ENCODE measurements around the gene ZNF333. TPM values are rescaled to one million over a fixed set of nuclear protein-coding genes. Genes with fewer than 3 reads are reported as not detected.
"Not testable (repeated sequence)": the region's sequence is repeated elsewhere in the genome, so short reads cannot be mapped to it uniquely, and the experiment has no call there.

ZNF333 gene
- total and polyA plus RNA-seq, 2 of the 4 experiments (the other 2 are of a cell fraction), result 9.8 to 15.1 TPM

DNA sequence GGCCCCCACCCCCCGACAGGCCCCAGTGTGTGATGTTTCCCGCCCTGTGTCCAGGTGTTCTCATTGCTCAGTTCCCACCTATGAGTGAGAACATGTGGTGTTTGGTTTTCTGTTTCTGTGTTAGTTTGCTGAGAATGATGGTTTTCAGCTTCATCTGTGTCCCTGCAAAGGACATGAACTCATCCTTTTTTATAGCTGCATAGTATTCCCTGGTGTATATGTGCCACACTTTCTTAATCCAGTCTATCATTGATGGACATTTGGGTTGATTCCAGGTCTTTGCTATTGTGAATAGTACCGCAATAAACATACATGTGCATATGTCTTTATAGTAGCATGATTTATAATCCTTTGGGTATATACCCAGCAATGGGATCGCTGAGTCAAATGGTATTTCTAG is 87.8 kb downstream of the ZNF333 start:
- H2BK20ac ChIP-seq (ENCODE audit: low read depth, low read length); H4K91ac ChIP-seq (ENCODE audit: insufficient read depth, low read depth, low read length); H3K4ac ChIP-seq (ENCODE audit: low read depth, low read length); H3K18ac ChIP-seq (ENCODE audit: low read depth, low read length); H2BK120ac ChIP-seq (ENCODE audit: low read depth, low read length); H3K4me3 ChIP-seq (ENCODE audit: insufficient read depth, low read depth, low read length); H3K27me3 ChIP-seq (ENCODE audit: control insufficient read depth, insufficient read depth, low read length); in situ Hi-C loops (cut with MboI; ENCODE audit: low sequenced_read_pairs); H3K27ac ChIP-seq (ENCODE audit: insufficient read depth, low read length); ATAC-seq (ENCODE audit: low read depth); H3K9me3 ChIP-seq (ENCODE audit: control insufficient read depth, insufficient read depth, low read length); H2BK5ac ChIP-seq (ENCODE audit: low read depth, low read length, poor library complexity, severe bottlenecking); H4K5ac ChIP-seq (ENCODE audit: low read depth, low read length); CTCF ChIA-PET; H4K8ac ChIP-seq (ENCODE audit: low read depth in 2 of 2, low read length in 2 of 2); BruUV-seq (replicated peaks); H2BK15ac ChIP-seq (ENCODE audit: low read depth, low read length); H3K79me1 ChIP-seq (ENCODE audit: low read depth in 1 of 2, low read length in 2 of 2); DNase-seq; H2AK5ac ChIP-seq (ENCODE audit: low read depth, low read length); dilution Hi-C loops (cut with HindIII; ENCODE audit: low sequenced_read_pairs, unreplicated experiment); H3K4me2 ChIP-seq (ENCODE audit: low read depth, low read length); H3K14ac ChIP-seq (replicated peaks; ENCODE audit: low read depth, low read length); H3K9ac ChIP-seq (ENCODE audit: low read depth, low read length); H3K9me1 ChIP-seq (ENCODE audit: insufficient read depth, low read length); H3K36me3 ChIP-seq (ENCODE audit: control insufficient read depth, insufficient read depth, low read length); H3K23ac ChIP-seq (ENCODE audit: low read depth, low read length); intact Hi-C loops (cut with micrococcal nuclease); H3K56ac ChIP-seq (ENCODE audit: extremely low read depth, insufficient read depth, low read length); H4K20me1 ChIP-seq (ENCODE audit: insufficient read depth, low read length); H2AK9ac ChIP-seq (replicated peaks; ENCODE audit: low read depth, low read length, poor library complexity); H2AFZ ChIP-seq (replicated peaks; ENCODE audit: low read length, poor library complexity); H3K4me1 ChIP-seq (ENCODE audit: control insufficient read depth, insufficient read depth, low read length); POLR2A ChIA-PET (ENCODE audit: unreplicated experiment): not testable (repeated sequence)
- no CpG with 5 or more reads among the region's 4 CpGs for WGBS, 2 experiments (ENCODE audit: extremely low coverage in 2 of 2, insufficient read length in 1 of 2)

- not testable (repeated sequence) for BruUV-seq (replicated peaks)
These were observed 88.4 kb downstream of the ZNF333 start, which contains the start of gene ADGRE2 for GRCh38 chr19:14778110-14778845. ADGRE2 (minus strand) TSS chr19:14778560; CDS start chr19:14776756, 1,804 bp downstream.

More at GRCh38 chr19:14778110-14778845, 88.4 kb downstream of the ZNF333 start, which contains the start of gene ADGRE2:
- H3K4ac ChIP-seq (ENCODE audit: low read depth, low read length); ATAC-seq (ENCODE audit: low read depth); H2BK20ac ChIP-seq (ENCODE audit: low read depth, low read length); H3K27me3 ChIP-seq (ENCODE audit: control insufficient read depth, insufficient read depth, low read length); dilution Hi-C loops (cut with HindIII; ENCODE audit: low sequenced_read_pairs, unreplicated experiment); H2BK5ac ChIP-seq (ENCODE audit: low read depth, low read length, poor library complexity, severe bottlenecking); H3K27ac ChIP-seq (ENCODE audit: insufficient read depth, low read length); POLR2A ChIA-PET (ENCODE audit: unreplicated experiment); intact Hi-C loops (cut with micrococcal nuclease); H2AK5ac ChIP-seq (ENCODE audit: low read depth, low read length); H4K5ac ChIP-seq (ENCODE audit: low read depth, low read length); H2AK9ac ChIP-seq (replicated peaks; ENCODE audit: low read depth, low read length, poor library complexity); H3K23ac ChIP-seq (ENCODE audit: low read depth, low read length); H2BK120ac ChIP-seq (ENCODE audit: low read depth, low read length); H3K9ac ChIP-seq (ENCODE audit: low read depth, low read length); H3K18ac ChIP-seq (ENCODE audit: low read depth, low read length); H2BK15ac ChIP-seq (ENCODE audit: low read depth, low read length); DNase-seq; in situ Hi-C loops (cut with MboI; ENCODE audit: low sequenced_read_pairs); H3K9me3 ChIP-seq (ENCODE audit: control insufficient read depth, insufficient read depth, low read length); H3K4me3 ChIP-seq (ENCODE audit: insufficient read depth, low read depth, low read length); H4K91ac ChIP-seq (ENCODE audit: insufficient read depth, low read depth, low read length); H3K4me1 ChIP-seq (ENCODE audit: control insufficient read depth, insufficient read depth, low read length); H3K36me3 ChIP-seq (ENCODE audit: control insufficient read depth, insufficient read depth, low read length); H3K56ac ChIP-seq (ENCODE audit: extremely low read depth, insufficient read depth, low read length); H3K4me2 ChIP-seq (ENCODE audit: low read depth, low read length); H4K8ac ChIP-seq (ENCODE audit: low read depth in 2 of 2, low read length in 2 of 2); H3K79me1 ChIP-seq (ENCODE audit: low read depth in 1 of 2, low read length in 2 of 2); H4K20me1 ChIP-seq (ENCODE audit: insufficient read depth, low read length); H3K14ac ChIP-seq (replicated peaks; ENCODE audit: low read depth, low read length); H3K9me1 ChIP-seq (ENCODE audit: insufficient read depth, low read length); H2AFZ ChIP-seq (replicated peaks; ENCODE audit: low read length, poor library complexity): not testable (repeated sequence)
- CTCF ChIA-PET, result interaction anchor here (0.6 kb wide), 1 partner anchor 9 kb away, joined by 3 read pairs; no protein-coding TSS in a partner anchor
- WGBS, 2 experiments (ENCODE audit: extremely low coverage in 2 of 2, insufficient read length in 1 of 2), result no CpG with 5 or more reads among the region's 12 CpGs

Measured in IMR-90 (cell line).